WERI-Rb-1 (cell line): Measurements from ENCODE around the gene NUP93.

Experiments used
- DNase-seq: peaks from one replicate; pipeline ENCODE4 v3.0.0-alpha.2; 2020
- H3K27ac ChIP-seq: fragments of 250-450 bp; sonication (Bioruptor Pico); 2 replicates; pipeline ENCODE4 v1.5.1; 2020; ENCODE audit warnings: mild to moderate bottlenecking, moderate library complexity
- H3K27me3 ChIP-seq: fragments of 250-450 bp; sonication (Bioruptor Pico); 2 replicates; pipeline ENCODE4 v1.5.1; 2021; ENCODE audit warnings: mild to moderate bottlenecking, low read depth, moderate library complexity; ENCODE audit not compliant: insufficient read depth, severe bottlenecking
- H3K36me3 ChIP-seq: fragments of 250-450 bp; sonication (Bioruptor Pico); 2 replicates; pipeline ENCODE4 v1.5.1; 2020; ENCODE audit warnings: mild to moderate bottlenecking, moderate library complexity
- H3K4me3 ChIP-seq: 2 replicates; pipeline ENCODE4 v1.5.1; 2011; ENCODE audit warnings: low read depth, mild to moderate bottlenecking, control low read depth, low read length
- H3K9me3 ChIP-seq: fragments of 250-450 bp; sonication (Bioruptor Pico); 2 replicates; pipeline ENCODE4 v1.5.1; 2021; ENCODE audit warnings: mild to moderate bottlenecking, moderate library complexity; ENCODE audit not compliant: severe bottlenecking
- TF ChIP-seq, protein P1 (sequence below): IDR thresholded peaks from 2 replicates; pipeline ENCODE4 v1.5.1; 2011; ENCODE audit warnings: low read depth, mild to moderate bottlenecking, control low read depth, inconsistent platforms, low read length

Gene NUP93

DNA sequence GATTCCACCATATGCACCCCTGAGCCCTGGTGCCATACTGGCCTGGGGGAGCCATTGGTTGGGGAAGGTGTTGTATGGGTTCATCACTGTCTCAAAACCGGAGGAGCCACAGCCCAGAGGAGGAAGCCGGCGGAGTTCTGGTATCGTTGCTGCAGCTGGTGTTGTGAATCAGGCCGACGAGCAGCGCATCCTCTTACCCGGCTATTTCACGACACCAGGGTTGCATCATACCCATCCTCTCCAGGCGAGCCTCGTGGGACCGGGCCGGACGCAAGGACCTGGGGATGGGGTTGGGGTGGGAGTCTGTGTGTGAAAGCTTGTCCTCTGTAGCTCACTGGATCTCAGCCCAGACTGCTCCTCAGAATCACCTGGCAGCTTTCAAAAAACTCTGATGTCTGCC lies 128.4 kb downstream of the NUP93 start:
- Histone ChIP-seq H3K4me3 (no peak overlapping the region), H3K36me3 (no peaks in the 10 kb centered on the region), H3K27ac (no peak overlapping the region), H3K9me3 (no peaks in the 10 kb centered on the region), H3K27me3 (no peaks in the 10 kb centered on the region)
- no peak for DNase-seq
- TF ChIP-seq, protein P1, sequence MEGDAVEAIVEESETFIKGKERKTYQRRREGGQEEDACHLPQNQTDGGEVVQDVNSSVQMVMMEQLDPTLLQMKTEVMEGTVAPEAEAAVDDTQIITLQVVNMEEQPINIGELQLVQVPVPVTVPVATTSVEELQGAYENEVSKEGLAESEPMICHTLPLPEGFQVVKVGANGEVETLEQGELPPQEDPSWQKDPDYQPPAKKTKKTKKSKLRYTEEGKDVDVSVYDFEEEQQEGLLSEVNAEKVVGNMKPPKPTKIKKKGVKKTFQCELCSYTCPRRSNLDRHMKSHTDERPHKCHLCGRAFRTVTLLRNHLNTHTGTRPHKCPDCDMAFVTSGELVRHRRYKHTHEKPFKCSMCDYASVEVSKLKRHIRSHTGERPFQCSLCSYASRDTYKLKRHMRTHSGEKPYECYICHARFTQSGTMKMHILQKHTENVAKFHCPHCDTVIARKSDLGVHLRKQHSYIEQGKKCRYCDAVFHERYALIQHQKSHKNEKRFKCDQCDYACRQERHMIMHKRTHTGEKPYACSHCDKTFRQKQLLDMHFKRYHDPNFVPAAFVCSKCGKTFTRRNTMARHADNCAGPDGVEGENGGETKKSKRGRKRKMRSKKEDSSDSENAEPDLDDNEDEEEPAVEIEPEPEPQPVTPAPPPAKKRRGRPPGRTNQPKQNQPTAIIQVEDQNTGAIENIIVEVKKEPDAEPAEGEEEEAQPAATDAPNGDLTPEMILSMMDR, result no peak

DNA sequence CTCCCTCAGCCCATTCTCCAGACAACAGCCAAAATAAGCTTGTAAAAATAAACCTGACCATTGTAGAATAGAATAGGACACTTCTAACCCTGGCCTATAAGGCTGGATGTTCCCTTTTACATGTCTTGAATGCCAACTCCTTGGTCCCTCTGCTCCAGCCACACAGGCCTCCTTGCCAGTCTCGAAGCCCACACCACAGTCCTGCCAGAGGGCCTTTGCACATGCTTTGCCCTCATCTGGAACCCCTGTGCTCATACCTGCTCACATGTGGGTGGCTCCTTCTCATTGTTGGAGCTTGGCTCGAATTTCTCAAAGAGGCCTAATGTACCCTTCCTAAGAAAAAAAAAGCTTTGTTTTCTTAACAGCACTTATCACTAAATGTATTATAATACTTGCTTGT lies 129.7 kb downstream of the NUP93 start:
- no peak overlapping the region for H3K27ac ChIP-seq
- H3K9me3 ChIP-seq, result no peaks in the 10 kb centered on the region
- no peaks in the 10 kb centered on the region for H3K36me3 ChIP-seq
- no peaks in the 10 kb centered on the region for H3K27me3 ChIP-seq
- TF ChIP-seq, protein P1, result no peak
- no peak for DNase-seq
- H3K4me3 ChIP-seq, result no peak overlapping the region

DNA sequence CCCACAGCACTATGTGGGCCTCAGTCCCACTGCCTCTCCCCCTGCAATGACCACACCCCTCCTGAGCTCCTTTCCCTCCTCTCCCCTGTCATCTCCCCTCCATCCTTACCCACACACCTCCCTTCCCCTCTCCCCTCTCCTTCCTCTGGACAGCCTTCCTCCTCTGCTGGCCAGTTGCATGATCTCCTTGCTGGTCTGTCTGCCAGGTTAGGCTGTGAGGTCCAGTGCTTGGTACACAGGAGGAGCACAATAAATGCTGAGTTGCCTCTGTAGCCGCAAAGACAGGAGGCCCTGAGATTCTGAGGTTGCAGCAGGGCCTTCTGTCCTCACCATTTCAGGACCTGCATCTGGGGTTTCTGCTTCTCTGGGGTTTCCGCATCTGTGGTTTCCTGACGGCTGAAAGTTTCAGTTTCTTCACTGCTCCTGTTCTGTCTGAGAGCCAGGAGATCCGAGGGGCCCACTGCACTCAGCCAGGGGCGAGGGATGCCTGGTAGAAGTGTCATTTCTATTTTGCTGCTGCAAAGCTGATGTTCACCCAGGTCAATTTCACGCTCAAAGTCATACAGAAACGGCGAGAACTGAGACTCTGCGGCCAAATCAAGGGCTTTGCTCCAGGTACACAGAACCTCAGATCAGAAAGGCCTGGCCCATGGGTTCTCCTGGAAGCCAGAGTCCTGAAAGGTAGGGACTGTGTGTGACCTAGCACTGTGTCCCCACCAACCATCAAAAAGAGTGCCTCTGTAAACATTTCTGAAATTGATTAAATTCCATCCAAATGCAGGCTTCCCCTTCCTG lies 130.5 kb downstream of the NUP93 start:
- Histone ChIP-seq H3K27ac (peak overlapping the region; percentile 68), H3K27me3 (no peaks in the 10 kb centered on the region), H3K4me3 (no peak overlapping the region), H3K36me3 (no peaks in the 10 kb centered on the region), H3K9me3 (no peaks in the 10 kb centered on the region)
- TF ChIP-seq, protein P1, result no peak
- DNase-seq, result no peak

DNA sequence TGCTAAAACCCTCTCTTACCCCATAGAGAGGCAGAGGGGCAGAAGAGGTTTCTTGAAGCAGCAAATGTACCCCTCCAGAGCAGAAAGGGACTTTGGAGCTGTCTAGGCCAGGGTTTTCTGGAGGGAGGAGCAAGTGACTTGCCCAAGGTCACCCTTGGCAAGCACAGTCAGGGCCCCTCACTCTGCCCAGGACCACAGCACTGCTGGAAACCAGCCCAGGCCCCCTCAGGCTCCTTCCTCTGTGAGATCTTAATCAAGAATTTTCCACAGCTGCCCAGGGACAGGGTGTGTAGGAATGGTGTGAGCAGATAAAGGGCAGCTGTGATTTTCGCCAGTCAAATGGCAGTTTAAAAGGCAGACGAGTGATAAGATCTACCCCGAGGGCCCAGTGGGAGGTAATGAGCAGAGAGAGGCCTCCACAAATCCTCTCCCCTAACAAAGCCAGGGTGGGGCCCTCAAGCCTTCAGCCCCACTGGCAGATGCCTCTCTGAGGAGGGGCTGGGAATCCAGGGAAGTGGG lies 131.2 kb downstream of the NUP93 start:
- DNase-seq, result peak; percentile 74
- Histone ChIP-seq H3K27ac (peak overlapping the region; percentile 68), H3K27me3 (no peaks in the 10 kb centered on the region), H3K36me3 (no peaks in the 10 kb centered on the region), H3K9me3 (no peaks in the 10 kb centered on the region), H3K4me3 (no peak overlapping the region)
- TF ChIP-seq, protein P1, result no peak

DNA sequence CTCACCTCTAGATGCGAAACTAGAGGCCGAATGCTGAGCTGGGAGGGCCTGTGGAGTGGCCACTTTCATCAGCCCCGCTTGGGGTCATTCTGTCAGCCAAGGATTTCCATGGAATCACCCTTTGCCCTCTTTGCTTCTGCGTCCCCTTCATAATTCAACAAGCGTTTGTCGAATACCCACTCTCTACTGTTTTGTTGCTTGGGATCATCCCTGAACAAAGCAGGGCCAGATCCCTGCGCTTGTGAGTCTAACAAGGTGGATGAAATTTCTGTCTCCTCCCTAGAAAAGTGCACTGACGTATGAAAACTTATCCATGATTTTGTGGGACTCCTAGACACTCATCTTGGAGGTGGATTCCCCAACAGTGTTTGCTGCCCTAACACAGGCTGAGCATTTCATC lies 131.8 kb downstream of the NUP93 start:
- no peaks in the 10 kb centered on the region for H3K36me3 ChIP-seq
- H3K27ac ChIP-seq, result peak overlapping the region; percentile 68
- no peaks in the 10 kb centered on the region for H3K9me3 ChIP-seq
- no peaks in the 10 kb centered on the region for H3K27me3 ChIP-seq
- TF ChIP-seq, protein P1, result no peak
- no peak overlapping the region for H3K4me3 ChIP-seq
- no peak for DNase-seq
